Measurements from ENCODE around the gene CNTNAP5.

The CNTNAP5 gene

GRCh38 chr2:124485659-124486058 is 460.6 kb downstream of the CNTNAP5 start:
- no peak for FAIRE-seq

DNA sequence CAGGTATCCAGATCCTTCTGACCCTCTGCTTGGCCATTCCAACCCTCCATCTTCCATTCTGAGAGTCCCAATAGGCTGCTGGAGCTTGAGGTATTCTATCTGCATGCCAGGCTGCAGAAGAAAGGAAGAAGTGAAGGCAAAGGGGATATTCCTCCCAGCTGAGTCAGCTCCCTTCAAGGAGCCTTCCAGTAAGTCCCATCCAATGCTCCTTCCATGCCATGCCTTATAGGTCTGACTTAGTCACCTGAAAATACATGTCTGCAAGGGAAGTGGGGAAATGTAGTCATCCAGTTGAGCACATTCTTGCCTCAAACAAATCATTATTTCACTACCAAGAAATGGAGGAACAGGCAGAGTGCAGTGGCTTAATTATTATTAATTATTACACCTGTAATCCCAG is 464.6 kb downstream of the CNTNAP5 start:
- no peak for FAIRE-seq

- no peak for FAIRE-seq
Measured at GRCh38 chr2:124501575-124502152, 476.6 kb downstream of the CNTNAP5 start.

- FAIRE-seq, result no peak
Measured at GRCh38 chr2:124514236-124514635, 489.1 kb downstream of the CNTNAP5 start.

- no peak for FAIRE-seq
Measured at GRCh38 chr2:124520953-124521352, 495.9 kb downstream of the CNTNAP5 start.

DNA sequence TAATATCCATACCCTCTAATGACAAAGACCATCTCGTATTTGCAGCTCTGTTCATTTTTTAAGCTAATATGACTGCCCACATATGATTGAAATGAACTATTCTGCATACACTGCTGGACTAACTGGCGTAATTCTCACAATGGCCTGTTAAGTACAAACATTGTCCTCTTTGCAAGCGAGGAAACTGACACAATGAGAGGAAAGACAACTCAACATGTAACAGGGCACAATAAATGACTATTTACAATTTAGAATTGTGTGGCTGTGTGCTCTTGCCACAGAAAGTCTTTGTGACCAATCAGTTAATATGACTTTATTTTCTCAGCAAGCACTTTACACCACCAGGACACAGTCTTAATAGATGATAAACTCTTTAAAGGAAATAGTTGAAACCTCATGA is 498.0 kb downstream of the CNTNAP5 start:
- FAIRE-seq, result no peak

DNA sequence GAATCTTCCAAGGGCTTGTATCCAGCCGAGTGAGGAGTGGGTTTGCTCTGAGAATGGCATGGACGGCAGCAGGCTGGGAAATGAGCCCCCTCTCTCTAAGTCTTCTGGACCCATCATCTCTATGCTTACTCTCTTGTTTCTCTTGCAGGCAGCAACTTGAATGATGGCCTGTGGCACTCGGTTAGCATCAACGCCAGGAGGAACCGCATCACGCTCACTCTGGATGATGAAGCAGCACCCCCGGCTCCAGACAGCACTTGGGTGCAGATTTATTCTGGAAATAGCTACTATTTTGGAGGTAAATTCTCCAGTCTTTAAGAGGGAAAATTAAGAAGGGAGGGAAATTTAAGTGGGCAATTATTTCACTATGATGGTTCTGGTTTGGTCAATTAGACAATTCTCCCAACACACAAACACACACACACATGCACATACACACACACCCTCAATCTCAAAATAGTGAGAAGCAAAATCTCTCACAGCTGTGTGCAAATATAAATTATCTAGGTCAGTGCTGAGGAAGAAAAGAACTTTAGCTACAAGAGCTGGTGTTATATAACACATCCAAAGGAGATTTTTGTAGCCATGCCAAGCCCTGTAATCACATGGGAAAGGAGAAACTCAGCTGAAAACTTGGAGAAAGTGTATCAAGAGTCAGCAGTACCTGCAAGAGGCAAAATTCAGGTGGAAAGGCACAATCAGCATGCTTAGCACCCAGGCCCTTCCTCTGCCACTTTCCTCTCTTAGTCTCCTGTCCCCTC is 499.2 kb downstream of the CNTNAP5 start:
- no peak for FAIRE-seq

DNA sequence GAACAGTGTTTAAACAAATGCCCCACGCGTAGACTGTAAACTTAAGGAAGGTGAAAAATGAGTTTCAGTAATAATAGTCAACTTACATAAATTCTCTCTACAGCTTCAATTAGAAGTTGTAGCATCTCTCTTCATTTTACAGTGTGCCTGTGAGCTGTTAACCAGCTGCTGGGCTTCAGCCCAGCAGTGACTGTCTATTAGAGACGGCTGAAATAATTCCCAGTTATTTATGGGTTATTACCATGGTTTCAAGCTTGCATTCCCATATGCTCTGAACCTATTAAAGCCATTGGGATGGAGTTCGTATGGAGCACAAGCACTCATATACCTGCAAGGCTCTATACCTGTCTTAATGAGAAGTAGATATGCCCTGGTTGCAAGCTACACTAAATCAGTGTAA is 501.1 kb downstream of the CNTNAP5 start:
- FAIRE-seq, result no peak

- FAIRE-seq, result no peak
Measured at GRCh38 chr2:124530203-124530602, 505.1 kb downstream of the CNTNAP5 start.

GRCh38 chr2:124533226-124533954 is 508.3 kb downstream of the CNTNAP5 start:
- FAIRE-seq, result no peak

DNA sequence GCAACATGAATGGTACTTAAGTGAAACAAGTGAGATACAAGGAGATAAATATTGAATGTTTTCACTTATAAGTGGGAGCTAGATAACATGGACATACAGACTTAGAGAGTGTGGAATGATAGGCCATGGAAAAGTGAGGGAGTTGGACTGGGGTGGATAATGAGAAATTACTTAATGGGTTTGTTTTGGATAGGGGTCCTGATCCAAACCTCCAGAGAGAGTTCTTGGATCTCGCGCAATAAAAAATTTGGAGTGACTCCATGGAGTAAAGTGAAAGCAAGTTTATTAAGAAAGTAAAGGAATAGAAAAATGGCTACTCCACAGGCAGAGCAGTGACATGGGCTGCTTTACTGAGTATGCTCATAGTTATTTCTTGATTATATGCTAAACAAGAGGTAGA is 508.9 kb downstream of the CNTNAP5 start:
- no peak for FAIRE-seq

- FAIRE-seq, result no peak
Measured at GRCh38 chr2:124535816-124536215, 510.7 kb downstream of the CNTNAP5 start.

DNA sequence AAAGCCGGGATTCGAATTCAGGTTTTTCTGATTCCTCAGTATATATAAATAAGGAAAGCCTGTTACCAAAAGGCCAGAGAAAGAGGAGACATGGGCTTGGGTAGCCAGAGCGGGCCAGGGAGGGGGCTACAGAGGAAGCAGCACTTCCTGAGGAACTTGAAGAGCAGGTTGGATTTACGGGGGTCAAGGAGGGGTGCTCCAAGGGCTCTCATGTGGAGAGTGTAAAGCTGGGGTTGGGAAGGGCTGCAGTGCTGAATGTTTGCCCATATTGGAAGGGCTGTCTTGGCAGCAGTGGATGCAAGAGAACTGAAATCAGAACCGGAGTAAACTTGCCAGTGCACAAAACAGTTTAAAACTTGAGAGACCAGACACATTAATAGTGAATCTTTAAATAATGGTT is 511.5 kb downstream of the CNTNAP5 start:
- FAIRE-seq, result no peak

GRCh38 chr2:124538549-124538948 is 513.5 kb downstream of the CNTNAP5 start:
- no peak for FAIRE-seq

DNA sequence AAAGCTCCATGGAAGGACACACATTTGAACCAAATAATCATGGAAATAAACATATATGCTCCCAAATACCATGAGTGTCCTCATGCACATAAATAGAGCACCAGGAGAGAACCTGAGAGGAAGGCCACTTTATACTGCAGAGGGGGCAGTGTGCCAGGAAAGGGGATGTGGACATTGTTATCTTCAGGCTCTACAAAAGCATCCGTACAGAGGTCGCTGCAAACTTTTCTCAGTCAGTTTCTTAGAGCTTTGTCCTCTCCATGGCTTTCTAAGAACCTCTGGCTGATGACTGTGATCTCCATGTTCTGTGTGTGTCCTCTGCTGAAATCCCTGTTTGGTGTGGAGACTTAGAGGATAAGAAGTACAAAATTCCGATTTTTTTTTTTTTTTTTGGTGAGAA is 515.7 kb downstream of the CNTNAP5 start:
- no peak for FAIRE-seq

DNA sequence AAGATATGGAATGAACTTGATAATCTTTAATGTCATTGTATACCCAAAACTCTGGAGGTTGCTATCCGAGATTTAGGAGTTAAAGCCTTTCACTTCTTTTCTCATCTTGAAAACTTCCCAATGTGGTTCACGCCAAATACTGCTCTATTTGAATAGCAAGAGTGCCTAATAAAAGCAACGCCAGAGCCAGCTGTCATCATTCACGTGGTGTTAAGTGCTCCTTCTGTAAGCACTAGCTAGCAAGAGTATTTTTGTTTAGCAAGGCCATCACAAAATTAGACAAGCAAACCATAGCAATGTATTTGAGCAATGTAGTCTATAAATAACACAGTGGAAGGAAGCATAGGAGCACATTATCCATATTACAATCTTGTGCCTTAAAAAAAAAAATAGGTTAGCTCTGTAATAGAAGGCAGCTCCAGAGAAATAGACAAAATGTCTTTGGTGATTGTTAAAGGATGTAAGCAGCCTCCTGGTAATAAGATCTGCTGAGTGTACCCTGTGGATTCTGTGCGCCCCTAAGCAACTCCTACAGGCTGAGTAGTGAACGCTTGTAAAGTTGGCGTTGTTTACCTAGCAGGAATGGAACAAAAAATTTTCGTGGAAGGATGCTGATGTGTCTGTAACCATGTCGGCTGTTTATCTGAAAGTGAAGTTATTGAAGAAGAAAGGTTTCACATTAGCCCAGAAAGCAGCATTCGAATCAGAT is 518.0 kb downstream of the CNTNAP5 start:
- no peak for FAIRE-seq

- no peak for FAIRE-seq
Measured at GRCh38 chr2:124547700-124548099, 522.6 kb downstream of the CNTNAP5 start.

DNA sequence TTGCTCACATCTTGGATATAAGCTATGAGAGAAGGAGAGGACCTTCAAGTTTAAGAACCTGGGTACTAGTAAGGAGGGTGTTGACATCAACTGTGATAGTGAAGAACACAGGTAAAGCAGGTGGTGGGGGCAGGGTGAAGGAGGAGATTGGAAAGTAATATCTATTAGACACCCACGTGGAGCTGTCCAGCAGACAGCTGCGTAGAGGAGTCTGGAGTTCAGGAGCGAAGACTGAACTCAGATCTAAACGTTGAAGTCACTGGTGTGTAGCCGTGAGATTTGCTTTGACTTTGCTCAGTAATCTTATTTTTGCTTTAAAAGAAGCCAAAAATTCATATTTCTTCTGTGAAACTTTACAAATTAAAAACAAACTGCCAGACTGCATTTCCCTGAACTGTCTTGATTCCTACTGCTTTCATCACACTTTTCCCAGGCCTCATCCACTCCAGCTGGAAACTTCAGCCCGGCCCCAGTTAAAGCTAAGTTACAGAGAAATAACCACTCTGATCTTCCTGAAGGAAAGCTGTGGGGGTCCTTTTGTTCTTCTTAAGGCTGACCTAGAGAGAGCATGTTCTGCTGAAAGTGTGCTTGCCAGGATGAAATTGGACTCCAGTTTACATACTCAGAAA is 533.3 kb downstream of the CNTNAP5 start:
- no peak for FAIRE-seq

GRCh38 chr2:124559236-124559635 is 534.1 kb downstream of the CNTNAP5 start:
- FAIRE-seq, result no peak

DNA sequence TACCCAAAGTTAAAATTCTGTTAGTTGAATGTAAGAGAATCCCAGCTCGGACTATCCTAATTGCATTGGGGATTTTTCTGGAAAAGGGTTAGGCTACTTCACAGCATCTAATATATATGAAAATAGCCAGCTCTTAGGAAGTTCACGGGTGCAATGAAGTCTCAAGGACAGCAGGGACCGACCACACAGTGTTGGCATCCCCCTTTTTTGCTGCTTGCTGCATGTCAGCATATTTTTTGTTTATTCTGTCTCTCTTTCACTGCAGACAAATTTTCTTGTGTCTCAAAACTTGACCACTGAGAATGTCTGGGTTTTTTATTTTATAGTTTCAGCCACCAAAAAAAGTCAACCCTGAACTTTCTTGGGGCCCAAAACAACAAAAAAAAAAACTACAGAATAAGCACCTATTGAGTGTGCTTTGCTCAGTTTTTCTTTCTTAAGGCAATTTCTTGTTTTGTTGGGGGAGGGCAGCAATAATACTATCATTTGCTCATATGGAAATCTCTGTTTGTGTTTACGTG is 535.6 kb downstream of the CNTNAP5 start:
- no peak for FAIRE-seq

DNA sequence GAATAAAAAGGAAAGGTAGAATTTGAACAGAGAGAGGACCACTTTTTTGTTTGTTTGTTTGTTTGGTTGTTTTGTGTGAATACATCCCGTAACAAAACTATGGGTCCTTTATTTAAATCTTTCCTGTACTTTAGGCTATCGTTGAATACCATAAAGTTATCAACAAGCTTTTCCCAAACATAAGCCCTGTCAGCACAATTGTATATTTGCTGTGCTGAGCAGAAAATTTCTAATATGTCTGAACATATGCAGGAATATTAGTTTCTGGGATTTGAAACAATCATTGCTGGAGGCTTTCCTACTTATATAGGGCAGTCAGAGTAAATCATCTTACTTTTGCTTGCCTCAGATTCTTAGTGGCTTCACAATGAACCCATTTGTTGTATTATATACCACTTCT is 536.4 kb downstream of the CNTNAP5 start:
- no peak for FAIRE-seq

DNA sequence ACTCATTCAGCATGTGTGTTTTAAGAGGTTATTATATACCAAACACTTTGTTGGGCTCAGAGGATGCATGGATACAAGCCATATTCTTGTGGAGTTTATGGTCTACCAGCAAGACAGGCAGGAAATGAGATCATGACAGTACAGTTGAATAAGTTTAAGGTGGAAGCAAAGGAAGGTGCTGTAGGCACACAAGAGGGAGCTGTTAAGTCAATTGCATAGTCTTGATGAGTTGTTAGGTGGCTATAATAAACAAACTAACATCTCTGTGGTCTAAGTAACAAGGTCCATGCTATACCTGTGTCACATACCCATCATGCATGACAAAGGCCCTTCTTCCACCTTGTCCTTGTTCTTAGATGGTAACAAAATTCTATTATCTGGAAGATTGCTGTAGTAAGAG is 538.3 kb downstream of the CNTNAP5 start:
- no peak for FAIRE-seq

DNA sequence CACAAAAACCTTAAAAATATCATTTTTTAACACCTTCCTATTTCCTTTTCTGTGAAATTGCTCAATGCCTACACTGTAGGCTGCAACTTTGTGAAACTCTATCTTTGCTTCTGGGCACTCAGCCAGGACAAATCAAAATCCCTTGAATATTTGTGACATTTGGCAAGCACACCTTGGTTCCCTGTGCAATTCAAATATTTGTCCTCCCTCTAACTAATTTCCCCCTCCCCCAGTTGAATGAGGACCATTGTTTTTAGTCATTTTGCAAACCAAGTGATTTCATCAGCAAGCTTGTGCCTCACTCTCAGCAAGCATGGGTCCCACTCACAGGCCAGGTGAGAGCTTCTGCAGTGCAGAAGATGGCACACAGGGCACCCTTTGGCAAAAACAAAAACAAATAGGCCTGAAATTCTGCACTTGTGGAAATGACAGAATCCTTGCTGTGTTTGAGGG is 541.5 kb downstream of the CNTNAP5 start:
- FAIRE-seq, result no peak

Data from A204.1 (cell line).